CD4-positive, alpha-beta T cell treated with Interleukin-15 for 1 hour (primary cell): Measurements from ENCODE around the gene ATP11A.

Experiments
- DNase-seq: peaks from one replicate; pipeline ENCODE4 v3.0.0-alpha.2; 2020

Gene ATP11A

DNA sequence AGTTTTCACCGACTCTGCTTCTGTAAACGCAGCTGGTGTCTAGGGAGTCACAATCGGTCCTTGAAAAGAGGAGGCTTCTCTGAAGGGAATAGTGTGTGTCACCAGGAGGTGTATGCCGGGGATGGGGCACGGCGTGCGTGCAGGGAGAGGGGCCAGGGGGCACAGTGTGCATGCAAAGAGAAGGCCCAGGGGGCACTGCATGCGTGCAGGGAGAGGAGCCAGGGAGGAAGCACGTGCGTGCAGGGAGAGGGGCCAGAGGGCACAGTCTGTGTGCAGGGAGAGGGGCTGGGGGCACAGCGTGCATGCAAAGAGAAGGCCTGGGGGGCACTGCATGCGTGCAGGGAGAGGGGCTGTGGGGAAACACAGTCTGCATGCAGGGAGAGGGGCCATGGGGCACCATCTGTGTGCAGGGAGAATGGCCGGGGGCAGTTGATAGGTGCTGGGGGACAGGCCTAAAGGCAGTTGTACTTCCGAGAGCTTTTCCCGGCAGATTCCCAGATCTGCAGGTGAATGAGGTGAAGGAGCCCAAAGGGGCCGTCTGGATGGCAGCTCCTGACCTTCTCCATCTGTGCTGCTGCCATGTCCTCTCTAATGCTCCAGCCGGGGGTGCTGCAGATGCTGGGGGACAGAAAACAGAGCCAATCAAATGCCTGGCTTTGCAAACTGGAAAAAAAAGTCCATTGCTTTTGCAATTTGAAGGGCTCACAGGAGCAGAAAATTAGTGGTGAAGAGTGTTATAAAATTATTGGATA lies 36.4 kb downstream of the ATP11A start:
- no peak for DNase-seq

GRCh38 chr13:112727581-112727980 lies 37.7 kb downstream of the ATP11A start:
- no peak for DNase-seq

- DNase-seq: peak; percentile 1
These were observed 38.7 kb downstream of the ATP11A start for GRCh38 chr13:112728375-112729126.

DNA sequence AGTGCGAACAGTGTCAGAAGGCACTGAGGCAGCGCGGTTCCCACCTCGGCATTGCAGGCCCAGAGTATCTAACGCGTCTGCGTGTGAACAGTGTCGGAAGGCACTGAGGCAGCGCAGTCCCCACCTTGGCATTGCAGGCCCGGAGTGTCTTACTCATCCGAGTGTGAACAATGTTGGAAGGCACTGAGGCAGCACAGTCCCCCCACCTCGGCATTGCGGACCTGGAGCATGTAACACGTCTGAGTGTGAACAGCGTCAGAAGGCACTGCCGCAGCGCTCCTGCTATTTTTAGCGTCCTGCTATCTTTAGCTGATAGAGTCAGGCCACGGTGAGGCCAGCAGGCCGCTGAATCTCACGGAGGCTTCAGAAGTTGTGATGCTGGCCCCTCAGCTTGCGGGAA lies 39.6 kb downstream of the ATP11A start:
- no peak for DNase-seq

- no peak for DNase-seq
These were observed 40.4 kb downstream of the ATP11A start for GRCh38 chr13:112730157-112730671.

- no peak for DNase-seq
These were observed 42.1 kb downstream of the ATP11A start for GRCh38 chr13:112731667-112732616.

GRCh38 chr13:112732679-112733078 lies 42.8 kb downstream of the ATP11A start:
- peak; percentile 0 for DNase-seq

DNA sequence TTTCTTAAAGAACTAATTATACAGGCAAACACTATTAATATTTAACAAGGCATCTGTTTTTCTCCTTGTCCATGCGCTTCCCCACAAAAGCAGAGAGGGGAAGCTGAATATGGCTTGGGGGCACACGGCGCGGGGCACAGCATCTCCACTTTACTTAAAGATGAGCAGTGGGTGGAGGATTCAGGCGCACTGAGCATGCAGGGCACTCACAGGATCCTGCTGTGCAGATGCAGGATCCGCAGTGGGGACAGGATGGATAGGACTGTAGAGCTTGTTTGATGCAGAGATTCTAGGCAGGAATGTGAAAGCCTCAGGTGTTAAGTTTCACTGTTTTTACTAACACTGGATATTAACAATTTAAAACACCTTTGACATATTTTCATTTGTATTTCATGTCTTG lies 43.3 kb downstream of the ATP11A start:
- no peak for DNase-seq

- DNase-seq: no peak
These were observed 44.0 kb downstream of the ATP11A start for GRCh38 chr13:112733661-112734379.

DNA sequence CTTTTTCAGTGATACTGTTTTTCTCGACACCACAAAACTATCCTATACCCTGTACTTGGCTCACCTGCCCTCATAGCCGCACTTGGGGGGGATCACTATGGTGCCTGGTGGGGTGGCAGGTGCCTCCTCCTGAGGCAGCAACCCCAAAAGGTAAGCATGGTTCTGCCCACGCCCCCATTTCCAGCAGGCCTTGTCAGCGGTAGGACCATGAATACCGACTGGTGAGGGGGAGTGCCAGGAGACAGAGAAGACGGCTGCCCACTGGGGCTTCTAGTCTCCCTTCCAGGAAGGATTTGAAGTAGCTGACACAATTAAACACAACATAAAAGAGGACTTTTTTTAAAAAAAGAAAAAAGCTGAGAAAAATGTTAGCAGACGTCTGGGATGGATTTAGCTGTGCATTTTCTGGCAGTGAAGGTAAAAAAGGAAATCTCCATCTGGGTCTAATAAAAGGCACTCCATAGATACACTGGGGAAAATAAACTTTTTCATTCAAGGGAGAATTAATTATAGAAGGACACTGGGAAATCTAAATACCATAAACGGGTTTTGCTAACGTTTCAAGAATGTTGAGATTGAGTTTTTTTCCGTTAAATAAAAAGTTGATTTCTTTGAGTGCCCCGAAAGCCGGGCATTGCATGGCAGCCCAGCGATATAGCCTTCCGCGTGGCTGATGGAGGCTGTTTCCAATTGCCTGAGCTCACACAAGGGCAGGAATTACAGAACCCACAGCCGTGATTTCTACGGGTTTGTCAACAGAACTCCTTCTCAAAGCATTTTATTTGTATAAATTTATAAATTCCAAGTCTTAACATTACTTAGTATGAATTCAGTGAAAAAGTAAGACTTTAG lies 45.1 kb downstream of the ATP11A start:
- no peak for DNase-seq

- no peak for DNase-seq
These were observed 46.0 kb downstream of the ATP11A start for GRCh38 chr13:112735791-112736190.

DNA sequence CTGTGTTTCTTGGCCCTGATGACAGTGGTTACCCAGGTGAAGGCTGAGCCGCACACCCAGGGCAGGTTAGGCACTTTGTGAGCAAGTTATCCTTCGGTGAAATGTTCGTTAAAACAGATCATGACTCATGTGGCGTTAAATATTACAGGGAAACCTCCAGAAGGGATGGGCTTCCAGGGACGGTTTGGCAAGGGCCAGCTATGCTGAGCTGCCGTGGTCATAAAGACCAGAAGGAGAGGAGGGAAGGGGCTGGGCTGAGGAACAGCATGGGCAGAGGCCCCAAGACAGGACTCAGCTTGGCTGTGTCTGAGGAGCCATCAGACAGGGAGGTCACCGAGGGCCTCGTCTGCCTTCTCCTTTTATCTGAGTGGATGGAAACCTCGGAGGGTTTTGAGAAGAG lies 47.5 kb downstream of the ATP11A start:
- DNase-seq: no peak

DNA sequence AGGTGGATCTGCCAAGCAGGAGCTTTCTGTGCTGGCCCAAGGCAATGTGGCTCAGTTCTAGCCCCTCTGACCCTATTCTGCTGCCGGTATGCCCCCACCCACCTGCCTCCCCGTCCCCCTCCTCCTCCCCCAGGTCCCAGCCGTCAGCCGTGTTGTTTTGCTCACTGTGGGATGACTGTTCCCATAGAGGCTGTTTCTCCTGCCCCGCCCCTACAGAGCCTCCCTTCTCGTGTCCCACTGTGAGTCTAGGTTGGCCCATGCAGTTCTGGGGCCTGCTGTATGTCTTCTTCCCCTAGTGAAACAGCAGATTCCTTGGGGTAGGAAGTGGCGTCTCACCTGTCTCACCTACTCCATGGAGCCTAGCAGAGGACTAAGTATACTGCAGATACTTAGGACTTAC lies 48.8 kb downstream of the ATP11A start:
- no peak for DNase-seq

DNA sequence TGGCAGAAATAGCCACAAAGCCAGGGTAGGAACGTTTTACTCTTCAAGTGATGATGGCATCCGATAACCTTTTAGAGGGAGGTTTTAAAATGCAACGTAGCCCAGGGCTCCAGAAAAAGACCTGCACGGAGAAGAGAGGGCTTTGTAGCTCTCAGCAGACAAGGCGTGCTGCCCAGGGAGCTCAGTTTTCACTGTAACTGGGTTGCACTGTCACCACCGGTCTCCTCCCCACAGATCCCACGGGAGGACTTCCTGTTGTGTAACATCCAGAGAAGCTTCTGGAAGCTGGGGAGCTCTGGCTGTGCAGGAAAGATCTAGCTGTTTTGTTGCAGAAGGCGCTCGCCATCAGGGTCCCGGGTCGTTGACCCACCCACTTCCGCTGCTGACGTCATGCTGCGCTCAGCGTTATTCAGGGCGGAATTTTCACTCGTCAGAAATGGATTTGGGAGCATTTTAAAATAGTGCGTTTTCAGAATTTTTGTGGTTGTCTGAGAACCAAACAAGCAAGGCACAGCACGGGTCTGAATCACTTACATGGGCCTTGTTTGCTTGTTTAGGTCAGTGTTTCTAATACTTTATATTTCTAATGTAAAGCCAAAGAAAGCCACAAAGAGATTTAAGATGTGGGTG lies 50.8 kb downstream of the ATP11A start:
- no peak for DNase-seq

GRCh38 chr13:112741185-112741755 lies 51.4 kb downstream of the ATP11A start:
- DNase-seq: no peak

GRCh38 chr13:112741835-112742570 lies 52.2 kb downstream of the ATP11A start:
- DNase-seq: no peak

- no peak for DNase-seq
These were observed 52.7 kb downstream of the ATP11A start for GRCh38 chr13:112742583-112742982.

- no peak for DNase-seq
These were observed 53.8 kb downstream of the ATP11A start for GRCh38 chr13:112743451-112744167.
